Liver (tissue), 9 donors: ENCODE data around the gene DNAL4. TPM values are rescaled to one million over a fixed set of nuclear protein-coding genes. Genes with fewer than 3 reads are reported as not detected.

ENCODE experiments used
- DNase-seq: peaks from one replicate; pipeline ENCODE4 v3.0.0-alpha.2; 2017; ENCODE audit warnings: low spot score
- H3K27ac ChIP-seq, 2 donors: one replicate each; pipeline ENCODE4 v1.7.0; 2013; ENCODE audit warnings: inconsistent platforms in 2 of 2, low read length in 2 of 2, control low read depth in 1 of 2, low read depth in 1 of 2, mild to moderate bottlenecking in 1 of 2
- H3K27me3 ChIP-seq, 4 donors: one replicate each; pipeline versions ENCODE4 v1.6.1 to v1.7.0; 2013; ENCODE audit warnings: low read length in 3 of 4, inconsistent platforms in 1 of 4, mild to moderate bottlenecking in 1 of 4, moderate library complexity in 1 of 4; ENCODE audit not compliant: control insufficient read depth in 4 of 4, insufficient read depth in 4 of 4
- H3K36me3 ChIP-seq, 4 donors: one replicate each; pipeline versions ENCODE4 v1.6.1 to v1.7.0; 2013; ENCODE audit warnings: low read length in 3 of 4, mild to moderate bottlenecking in 3 of 4, low read depth in 1 of 4, moderate library complexity in 1 of 4; ENCODE audit not compliant: control insufficient read depth in 4 of 4, insufficient read depth in 3 of 4
- H3K4me1 ChIP-seq, 4 donors: one replicate each; pipeline versions ENCODE4 v1.6.1 to v1.7.0; 2013; ENCODE audit warnings: low read length in 3 of 4, mild to moderate bottlenecking in 3 of 4, moderate library complexity in 1 of 4; ENCODE audit not compliant: control insufficient read depth in 4 of 4, insufficient read depth in 4 of 4
- H3K4me3 ChIP-seq, 3 donors: one replicate each; pipeline versions ENCODE4 v1.6.1 to v1.7.0; 2013; ENCODE audit warnings: low read length in 3 of 3, control low read depth in 1 of 3, low read depth in 1 of 3, mild to moderate bottlenecking in 1 of 3
- H3K9ac ChIP-seq, 2 donors: one replicate each; pipeline ENCODE4 v1.7.0; 2013; ENCODE audit warnings: low read length in 2 of 2, mild to moderate bottlenecking in 2 of 2, moderate library complexity in 2 of 2, control low read depth in 1 of 2, low read depth in 1 of 2
- H3K9me3 ChIP-seq, 4 donors: one replicate each; pipeline versions ENCODE4 v1.6.1 to v1.7.0; 2013; ENCODE audit warnings: low read length in 3 of 4; ENCODE audit not compliant: control insufficient read depth in 4 of 4
- ATF3 ChIP-seq: IDR thresholded peaks from 2 replicates; pipeline ENCODE4 v1.6.1; 2016; ENCODE audit warnings: antibody characterized with exemption
- EGR1 ChIP-seq, 2 donors: IDR thresholded peaks; 2 replicates each; pipeline ENCODE4 v1.6.1; 2016 to 2018; ENCODE audit warnings: antibody characterized with exemption in 2 of 2, low read depth in 2 of 2
- FOXA1 ChIP-seq: IDR thresholded peaks from 2 replicates; pipeline ENCODE4 v1.6.1; 2016; ENCODE audit warnings: antibody characterized with exemption
- FOXA2 ChIP-seq: IDR thresholded peaks from 2 replicates; pipeline ENCODE4 v1.6.1; 2016; ENCODE audit warnings: antibody characterized with exemption
- GABPA ChIP-seq, 2 donors: IDR thresholded peaks in 1 of 2; conservative IDR thresholded peaks in 1 of 2; 2 replicates each; pipeline ENCODE4 v1.6.1; 2016; ENCODE audit warnings: antibody characterized with exemption in 2 of 2, mild to moderate bottlenecking in 1 of 2, moderate library complexity in 1 of 2
- HNF4A ChIP-seq, 2 donors: conservative IDR thresholded peaks; 2 replicates each; pipeline ENCODE4 v1.6.1; 2016; ENCODE audit warnings: antibody characterized with exemption in 2 of 2, mild to moderate bottlenecking in 2 of 2
- HNF4G ChIP-seq: IDR thresholded peaks from 2 replicates; pipeline ENCODE4 v1.6.1; 2016; ENCODE audit warnings: antibody characterized with exemption
- JUND ChIP-seq, 2 donors: IDR thresholded peaks; 2 replicates each; pipeline ENCODE4 v1.6.1; 2016; ENCODE audit warnings: antibody characterized with exemption in 2 of 2
- MAX ChIP-seq: IDR thresholded peaks from 2 replicates; pipeline ENCODE4 v1.6.1; 2016; ENCODE audit warnings: antibody characterized with exemption
- NR2F2 ChIP-seq: IDR thresholded peaks from 2 replicates; pipeline ENCODE4 v1.6.1; 2016; ENCODE audit warnings: antibody characterized with exemption
- RAD21 ChIP-seq, 2 donors: IDR thresholded peaks; 2 replicates each; pipeline ENCODE4 v1.6.1; 2016; ENCODE audit warnings: antibody characterized with exemption in 2 of 2, mild to moderate bottlenecking in 2 of 2
- RXRA ChIP-seq, 2 donors: IDR thresholded peaks; 2 replicates each; pipeline ENCODE4 v1.6.1; 2017 to 2018; ENCODE audit warnings: antibody characterized with exemption in 2 of 2, mild to moderate bottlenecking in 1 of 2
- SP1 ChIP-seq: IDR thresholded peaks from 2 replicates; pipeline ENCODE4 v1.6.1; 2018; ENCODE audit warnings: antibody characterized with exemption, mild to moderate bottlenecking
- TAF1 ChIP-seq: conservative IDR thresholded peaks from 2 replicates; pipeline ENCODE4 v1.6.1; 2016; ENCODE audit warnings: antibody characterized with exemption, mild to moderate bottlenecking
- YY1 ChIP-seq: IDR thresholded peaks from 2 replicates; pipeline ENCODE4 v1.6.1; 2016; ENCODE audit warnings: antibody characterized with exemption, mild to moderate bottlenecking
- WGBS: extraction: QIAGEN DNeasy Blood & Tissue Kit; methylation state at CpG from one replicate; pipeline ENCODE4 v1.1.7; 2013; 5-methylcytosine and 5-hydroxymethylcytosine counted together
- polyA plus RNA-seq, 2 donors: library from polyadenylated mRNA; stranded (reverse) in 1 of 2; unstranded in 1 of 2; fragments of 200-250 nt in 1 of 2; fragments of >200 nt in 1 of 2; fragmentation: Nextera tagmentation in 1 of 2; extraction: Ambion mirVana in 1 of 2; gene quantifications; one replicate each; pipeline versions ENCODE4 v1.2.1 to v1.2.3, GENCODE V29; 2013 to 2015
- total RNA-seq, 2 donors: library from RNA; depleted of rRNA; stranded (reverse); fragments of >200 nt; gene quantifications; one replicate each; pipeline ENCODE4 v1.2.3, GENCODE V29; 2014
- TF ChIP-seq, protein P1 (sequence below): IDR thresholded peaks from 2 replicates; pipeline ENCODE4 v1.6.1; 2016; ENCODE audit warnings: antibody characterized with exemption, mild to moderate bottlenecking
- TF ChIP-seq, protein P2 (sequence below): fragments of 150-350 bp; IDR thresholded peaks from 2 replicates; pipeline ENCODE4 v1.5.1; 2017; ENCODE audit warnings: improper control_type of control experiment, low read depth, low read length; ENCODE audit not compliant: missing input control
- TF ChIP-seq, protein P3 (sequence below): IDR thresholded peaks from 2 replicates; pipeline ENCODE4 v1.6.1; 2016; ENCODE audit warnings: antibody characterized with exemption
- donor health status: healthy.
- donor health status: healthy.
- donor health status: healthy.
- donor health status: healthy.
- donor health status: healthy.

The DNAL4 gene
- total and polyA plus RNA-seq, 4 donors: 4.0 to 5.6 (median 4.9) TPM

GRCh38 chr22:38831166-38831945 lies 37.4 kb upstream of the DNAL4 start:
- H3K9me3 ChIP-seq: peaks cover 0 to 16% (median 4%) of the 10 kb centered on the region in 4 donors
- TF ChIP-seq FOXA1 (no peak), RXRA (IDR thresholded peaks at IDR 0.05) (no peak), FOXA2 (no peak), MAX (no peak), HNF4A (conservative IDR thresholded peaks at IDR 0.05) (no peak), HNF4G (no peak), GABPA (IDR thresholded peaks at IDR 0.05 in 1 of 2, conservative IDR thresholded peaks at IDR 0.05 in 1 of 2) (no peak), EGR1 (IDR thresholded peaks at IDR 0.05; ENCODE audit: low read depth in 2 of 2) (no peak), ATF3 (no peak), YY1 (no peak)
- TF ChIP-seq, protein P1, sequence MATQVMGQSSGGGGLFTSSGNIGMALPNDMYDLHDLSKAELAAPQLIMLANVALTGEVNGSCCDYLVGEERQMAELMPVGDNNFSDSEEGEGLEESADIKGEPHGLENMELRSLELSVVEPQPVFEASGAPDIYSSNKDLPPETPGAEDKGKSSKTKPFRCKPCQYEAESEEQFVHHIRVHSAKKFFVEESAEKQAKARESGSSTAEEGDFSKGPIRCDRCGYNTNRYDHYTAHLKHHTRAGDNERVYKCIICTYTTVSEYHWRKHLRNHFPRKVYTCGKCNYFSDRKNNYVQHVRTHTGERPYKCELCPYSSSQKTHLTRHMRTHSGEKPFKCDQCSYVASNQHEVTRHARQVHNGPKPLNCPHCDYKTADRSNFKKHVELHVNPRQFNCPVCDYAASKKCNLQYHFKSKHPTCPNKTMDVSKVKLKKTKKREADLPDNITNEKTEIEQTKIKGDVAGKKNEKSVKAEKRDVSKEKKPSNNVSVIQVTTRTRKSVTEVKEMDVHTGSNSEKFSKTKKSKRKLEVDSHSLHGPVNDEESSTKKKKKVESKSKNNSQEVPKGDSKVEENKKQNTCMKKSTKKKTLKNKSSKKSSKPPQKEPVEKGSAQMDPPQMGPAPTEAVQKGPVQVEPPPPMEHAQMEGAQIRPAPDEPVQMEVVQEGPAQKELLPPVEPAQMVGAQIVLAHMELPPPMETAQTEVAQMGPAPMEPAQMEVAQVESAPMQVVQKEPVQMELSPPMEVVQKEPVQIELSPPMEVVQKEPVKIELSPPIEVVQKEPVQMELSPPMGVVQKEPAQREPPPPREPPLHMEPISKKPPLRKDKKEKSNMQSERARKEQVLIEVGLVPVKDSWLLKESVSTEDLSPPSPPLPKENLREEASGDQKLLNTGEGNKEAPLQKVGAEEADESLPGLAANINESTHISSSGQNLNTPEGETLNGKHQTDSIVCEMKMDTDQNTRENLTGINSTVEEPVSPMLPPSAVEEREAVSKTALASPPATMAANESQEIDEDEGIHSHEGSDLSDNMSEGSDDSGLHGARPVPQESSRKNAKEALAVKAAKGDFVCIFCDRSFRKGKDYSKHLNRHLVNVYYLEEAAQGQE: no peak
- TF ChIP-seq, protein P2, sequence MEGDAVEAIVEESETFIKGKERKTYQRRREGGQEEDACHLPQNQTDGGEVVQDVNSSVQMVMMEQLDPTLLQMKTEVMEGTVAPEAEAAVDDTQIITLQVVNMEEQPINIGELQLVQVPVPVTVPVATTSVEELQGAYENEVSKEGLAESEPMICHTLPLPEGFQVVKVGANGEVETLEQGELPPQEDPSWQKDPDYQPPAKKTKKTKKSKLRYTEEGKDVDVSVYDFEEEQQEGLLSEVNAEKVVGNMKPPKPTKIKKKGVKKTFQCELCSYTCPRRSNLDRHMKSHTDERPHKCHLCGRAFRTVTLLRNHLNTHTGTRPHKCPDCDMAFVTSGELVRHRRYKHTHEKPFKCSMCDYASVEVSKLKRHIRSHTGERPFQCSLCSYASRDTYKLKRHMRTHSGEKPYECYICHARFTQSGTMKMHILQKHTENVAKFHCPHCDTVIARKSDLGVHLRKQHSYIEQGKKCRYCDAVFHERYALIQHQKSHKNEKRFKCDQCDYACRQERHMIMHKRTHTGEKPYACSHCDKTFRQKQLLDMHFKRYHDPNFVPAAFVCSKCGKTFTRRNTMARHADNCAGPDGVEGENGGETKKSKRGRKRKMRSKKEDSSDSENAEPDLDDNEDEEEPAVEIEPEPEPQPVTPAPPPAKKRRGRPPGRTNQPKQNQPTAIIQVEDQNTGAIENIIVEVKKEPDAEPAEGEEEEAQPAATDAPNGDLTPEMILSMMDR: no peak
- TF ChIP-seq, protein P3, sequence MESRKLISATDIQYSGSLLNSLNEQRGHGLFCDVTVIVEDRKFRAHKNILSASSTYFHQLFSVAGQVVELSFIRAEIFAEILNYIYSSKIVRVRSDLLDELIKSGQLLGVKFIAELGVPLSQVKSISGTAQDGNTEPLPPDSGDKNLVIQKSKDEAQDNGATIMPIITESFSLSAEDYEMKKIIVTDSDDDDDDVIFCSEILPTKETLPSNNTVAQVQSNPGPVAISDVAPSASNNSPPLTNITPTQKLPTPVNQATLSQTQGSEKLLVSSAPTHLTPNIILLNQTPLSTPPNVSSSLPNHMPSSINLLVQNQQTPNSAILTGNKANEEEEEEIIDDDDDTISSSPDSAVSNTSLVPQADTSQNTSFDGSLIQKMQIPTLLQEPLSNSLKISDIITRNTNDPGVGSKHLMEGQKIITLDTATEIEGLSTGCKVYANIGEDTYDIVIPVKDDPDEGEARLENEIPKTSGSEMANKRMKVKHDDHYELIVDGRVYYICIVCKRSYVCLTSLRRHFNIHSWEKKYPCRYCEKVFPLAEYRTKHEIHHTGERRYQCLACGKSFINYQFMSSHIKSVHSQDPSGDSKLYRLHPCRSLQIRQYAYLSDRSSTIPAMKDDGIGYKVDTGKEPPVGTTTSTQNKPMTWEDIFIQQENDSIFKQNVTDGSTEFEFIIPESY: no peak
- no peak for DNase-seq
- no peaks in the 10 kb centered on the region for H3K4me1 ChIP-seq
- no peaks in the 10 kb centered on the region for H3K27me3 ChIP-seq
- no peak overlapping the region for H3K4me3 ChIP-seq
- H3K9ac ChIP-seq: no peak overlapping the region
- no peak overlapping the region for H3K27ac ChIP-seq
- 89% methylated on average over 16 of the region's 16 CpGs for WGBS
- H3K36me3 ChIP-seq: no peaks in the 10 kb centered on the region

- H3K4me3 ChIP-seq: no peak overlapping the region
- TF ChIP-seq YY1 (no peak), NR2F2 (no peak), TAF1 (no peak), RAD21 (IDR thresholded peaks at IDR 0.05) (no peak), ATF3 (no peak), RXRA (IDR thresholded peaks at IDR 0.05) (no peak), HNF4G (no peak), FOXA2 (no peak), EGR1 (IDR thresholded peaks at IDR 0.05; ENCODE audit: low read depth in 2 of 2) (no peak), HNF4A (conservative IDR thresholded peaks at IDR 0.05) (no peak), MAX (no peak), GABPA (IDR thresholded peaks at IDR 0.05 in 1 of 2, conservative IDR thresholded peaks at IDR 0.05 in 1 of 2) (no peak), JUND (IDR thresholded peaks at IDR 0.05) (no peak), SP1 (no peak)
- TF ChIP-seq, protein P2: no peak
- TF ChIP-seq, protein P3: no peak
- H3K9me3 ChIP-seq: peaks cover 0 to 16% (median 4%) of the 10 kb centered on the region in 4 donors
- no peaks in the 10 kb centered on the region for H3K36me3 ChIP-seq
- no peak overlapping the region for H3K27ac ChIP-seq
- H3K4me1 ChIP-seq: no peaks in the 10 kb centered on the region
- WGBS: 66% methylated on average over 7 of the region's 7 CpGs
- H3K9ac ChIP-seq: no peak overlapping the region
- no peak for DNase-seq
- H3K27me3 ChIP-seq: no peaks in the 10 kb centered on the region
Observed at GRCh38 chr22:38830845-38831108, 36.8 kb upstream of the DNAL4 start.
